ENCODE results near the gene RUNX1.

- TF ChIP-seq CTCF (IDR thresholded peaks at IDR 0.05) = no peak
- no peak for TF ChIP-seq EZH2 (IDR thresholded peaks at IDR 0.05; ENCODE audit: borderline replicate concordance, insufficient read depth, low read depth, low read length, poor library complexity, severe bottlenecking)
Measured at GRCh38 chr21:34795175-34795547, 253.9 kb downstream of the RUNX1 start.

Measured in B cell (primary cell).